NOMO-1 treated with DMSO at 0.1 percent for 48 hours (cell line): Measurements from ENCODE around the gene CLEC3B.
A peak's percentile ranks its signal among the peaks of the same experiment; 100 is the strongest.
"Not testable (repeated sequence)": the region's sequence is repeated elsewhere in the genome, so short reads cannot be mapped to it uniquely, and the experiment has no call there.

Source experiments
- DNase-seq: peaks from one replicate; lab custom pipeline; 2025; ENCODE audit not compliant: unreplicated experiment; lab: John Stamatoyannopoulos, UW

Gene CLEC3B

DNA sequence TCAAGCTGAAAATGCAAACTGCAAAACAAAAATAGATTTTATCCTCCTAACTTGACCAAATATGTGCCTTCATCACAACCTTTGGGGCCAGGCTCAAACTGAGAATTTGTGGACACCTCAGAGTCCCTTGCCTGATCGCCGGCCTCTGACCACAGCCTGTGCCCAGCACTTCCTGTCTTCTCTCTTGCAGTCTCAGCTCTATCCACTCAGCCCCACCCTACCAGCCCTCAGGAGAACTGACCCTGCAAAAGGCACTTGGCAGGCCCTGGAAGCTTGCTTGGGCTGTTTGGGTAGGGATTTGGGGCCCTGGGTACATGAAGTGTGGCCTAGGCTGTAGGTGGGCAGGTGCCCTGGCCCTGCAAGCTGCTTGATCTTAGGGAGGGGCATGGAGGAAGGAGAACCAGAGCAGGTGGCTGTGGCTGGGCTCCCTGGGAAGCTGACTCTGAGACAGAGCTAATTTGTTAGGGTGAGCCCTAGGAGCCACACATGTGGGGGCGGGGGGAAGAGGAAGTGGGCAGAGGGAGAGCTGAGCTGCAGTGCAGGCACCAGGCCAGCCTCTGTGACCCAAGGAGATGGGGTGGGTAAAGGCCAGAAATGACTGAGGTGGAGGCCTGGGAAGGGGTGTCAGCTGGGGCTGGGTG lies 8.6 kb downstream of the CLEC3B start:
- peak; percentile 79 for DNase-seq

DNA sequence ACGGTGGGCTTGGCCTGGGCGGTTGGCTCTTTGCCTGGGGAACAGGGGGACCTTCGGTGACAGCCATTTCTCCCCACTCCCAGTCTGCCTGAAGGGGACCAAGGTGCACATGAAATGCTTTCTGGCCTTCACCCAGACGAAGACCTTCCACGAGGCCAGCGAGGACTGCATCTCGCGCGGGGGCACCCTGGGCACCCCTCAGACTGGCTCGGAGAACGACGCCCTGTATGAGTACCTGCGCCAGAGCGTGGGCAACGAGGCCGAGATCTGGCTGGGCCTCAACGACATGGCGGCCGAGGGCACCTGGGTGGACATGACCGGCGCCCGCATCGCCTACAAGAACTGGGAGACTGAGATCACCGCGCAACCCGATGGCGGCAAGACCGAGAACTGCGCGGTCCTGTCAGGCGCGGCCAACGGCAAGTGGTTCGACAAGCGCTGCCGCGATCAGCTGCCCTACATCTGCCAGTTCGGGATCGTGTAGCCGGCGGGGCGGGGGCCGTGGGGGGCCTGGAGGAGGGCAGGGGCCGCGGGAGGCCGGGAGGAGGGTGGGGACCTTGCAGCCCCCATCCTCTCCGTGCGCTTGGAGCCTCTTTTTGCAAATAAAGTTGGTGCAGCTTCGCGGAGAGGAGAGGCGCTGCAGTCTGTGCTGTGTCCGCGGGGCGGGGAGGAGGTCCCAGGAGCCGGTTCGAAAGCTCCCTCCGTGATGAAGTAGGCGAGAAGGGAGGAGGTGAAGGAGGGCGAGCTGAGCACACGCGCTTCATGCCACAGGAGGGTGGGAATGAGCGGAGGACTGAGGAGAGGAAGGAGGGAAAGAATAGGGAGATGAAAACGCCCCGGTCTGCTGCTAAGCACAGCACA lies 9.6 kb downstream of the CLEC3B start:
- peak; percentile 8 for DNase-seq

DNA sequence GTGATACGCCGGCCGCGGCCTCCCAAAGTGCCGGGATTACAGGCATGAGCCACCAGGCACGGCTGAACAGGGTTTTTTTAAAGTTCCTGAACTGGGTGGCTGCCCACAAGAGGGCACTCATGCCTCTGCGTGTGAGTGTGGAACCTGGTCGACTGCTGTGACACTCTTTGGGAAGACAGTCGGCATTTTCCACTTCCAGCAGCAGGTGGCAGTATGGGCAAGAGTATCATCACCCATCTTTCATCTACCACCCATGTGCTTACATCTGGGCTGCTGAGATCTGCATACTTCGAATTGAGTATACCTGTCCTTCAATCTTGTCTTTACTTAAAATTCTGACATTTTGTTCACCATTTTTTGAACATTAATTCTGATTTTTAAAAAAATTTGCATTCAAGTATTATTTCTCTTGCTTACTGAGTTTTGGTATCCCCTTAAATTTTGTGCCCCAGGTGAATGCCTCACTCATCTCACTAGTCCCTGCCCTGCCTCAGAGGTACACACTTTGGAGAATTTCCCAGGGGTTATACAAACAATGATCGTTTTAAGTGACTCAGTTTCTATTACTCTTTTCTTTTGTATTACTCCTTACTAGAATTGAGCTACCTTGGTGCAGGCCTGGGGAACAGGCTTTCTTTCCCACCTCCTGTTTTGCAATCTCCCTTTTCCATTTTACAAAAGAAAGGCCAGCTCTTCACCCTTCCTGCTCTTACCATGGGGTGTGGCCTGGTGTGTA lies 11.8 kb downstream of the CLEC3B start:
- DNase-seq: peak; percentile 93

DNA sequence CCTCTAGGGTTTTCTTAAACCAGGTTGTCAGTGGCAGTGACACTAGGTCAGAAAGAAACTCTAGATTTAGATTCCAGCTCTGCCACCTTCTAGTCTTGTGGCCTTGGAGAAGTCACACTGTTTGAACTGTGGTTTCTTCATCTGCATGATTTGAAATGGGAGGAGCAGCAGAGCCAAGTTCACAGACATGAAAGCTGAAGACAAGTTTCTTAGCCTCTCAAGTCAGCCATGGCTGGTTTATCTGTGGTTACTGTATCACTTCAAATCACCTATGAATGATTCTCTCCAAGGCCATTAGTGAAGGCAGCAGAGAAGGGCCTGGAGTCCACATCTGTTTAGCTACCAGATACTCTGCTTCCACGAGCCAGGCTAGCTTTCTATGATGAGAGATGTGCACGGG lies 15.6 kb downstream of the CLEC3B start:
- no peak for DNase-seq

DNA sequence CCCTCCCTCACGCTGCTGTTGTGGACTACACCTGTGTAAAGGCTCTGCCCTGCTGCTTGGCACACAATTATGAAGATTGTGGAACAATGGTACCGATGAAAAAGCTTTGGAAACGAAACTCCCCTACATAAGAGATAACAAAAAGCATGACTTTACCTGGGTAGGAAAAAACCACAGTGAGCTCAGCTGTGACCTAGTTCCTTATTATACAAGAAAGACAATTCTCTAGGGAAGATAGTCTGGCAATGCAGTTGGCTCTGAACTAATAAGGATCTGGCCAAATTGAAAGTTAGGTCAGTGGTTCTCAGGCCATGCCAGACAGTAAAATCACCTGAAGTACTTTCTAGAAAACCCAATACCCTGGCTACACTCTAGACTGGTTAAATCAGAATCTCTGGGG lies 16.1 kb downstream of the CLEC3B start:
- DNase-seq: no peak

DNA sequence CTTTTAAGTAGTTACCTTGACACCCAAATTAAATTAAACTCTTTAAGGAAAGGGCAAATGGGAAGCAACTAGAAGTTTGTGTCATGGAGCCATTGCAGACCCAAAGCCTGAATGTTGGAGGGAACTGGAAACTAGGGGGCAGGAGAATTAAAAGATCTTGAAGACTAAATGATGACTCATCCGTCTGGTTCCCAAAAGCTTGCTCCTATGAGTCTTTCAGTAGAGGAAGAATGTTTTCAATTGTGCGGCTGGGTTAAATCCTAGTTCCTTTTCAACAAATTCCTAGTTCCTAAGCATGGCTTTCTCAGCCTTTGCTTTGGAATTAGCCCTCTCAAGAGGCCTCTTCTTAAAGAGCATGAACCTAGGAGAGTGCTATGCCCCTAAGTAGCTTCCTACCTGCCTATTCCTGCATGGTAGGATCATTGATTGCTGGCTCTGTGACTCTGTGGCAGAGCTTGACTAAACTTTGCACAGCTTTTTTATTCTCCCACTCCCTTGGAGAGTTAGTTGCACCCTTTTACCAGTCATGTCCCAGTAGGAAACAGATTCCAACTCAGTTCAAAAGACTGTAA lies 17.7 kb downstream of the CLEC3B start:
- peak; percentile 10 for DNase-seq

DNA sequence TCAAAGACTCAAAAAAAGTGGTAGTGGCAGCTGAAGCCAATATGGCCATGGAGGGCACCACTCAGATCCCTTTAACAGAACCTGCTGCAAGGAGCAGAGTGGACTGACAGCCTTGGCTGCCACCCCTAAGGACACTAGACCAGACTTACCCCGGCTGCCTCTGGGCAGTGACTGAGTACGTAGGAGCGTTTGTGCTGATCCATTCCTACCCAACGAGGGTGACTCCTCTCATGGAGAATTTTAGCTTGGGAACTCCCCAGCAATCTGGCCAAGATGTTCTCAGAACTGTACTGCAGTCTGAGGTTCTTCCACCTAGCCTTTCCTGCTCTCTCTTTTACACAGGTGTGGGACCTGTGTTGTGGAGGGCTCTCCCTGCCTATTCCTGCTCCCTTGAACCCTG lies 22.1 kb downstream of the CLEC3B start:
- no peak for DNase-seq

DNA sequence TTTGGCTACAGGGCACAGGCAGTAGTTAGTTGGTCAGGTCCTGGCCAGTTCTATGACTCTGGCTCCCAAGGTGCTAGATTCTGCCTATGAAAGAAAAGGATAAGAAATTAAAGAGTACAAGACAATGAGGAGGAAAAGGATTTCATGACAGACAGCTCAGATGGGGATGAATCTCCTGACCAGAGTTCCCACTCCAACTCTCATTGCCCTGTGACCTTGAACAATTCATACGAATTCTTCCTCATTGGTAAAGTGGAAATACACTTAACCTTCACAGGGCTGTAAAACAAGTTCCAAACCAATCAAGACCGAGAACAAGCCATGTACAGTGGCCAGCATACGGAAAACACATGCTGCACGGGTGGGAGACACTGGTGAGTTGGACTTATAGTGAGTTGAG lies 23.7 kb downstream of the CLEC3B start:
- no peak for DNase-seq

DNA sequence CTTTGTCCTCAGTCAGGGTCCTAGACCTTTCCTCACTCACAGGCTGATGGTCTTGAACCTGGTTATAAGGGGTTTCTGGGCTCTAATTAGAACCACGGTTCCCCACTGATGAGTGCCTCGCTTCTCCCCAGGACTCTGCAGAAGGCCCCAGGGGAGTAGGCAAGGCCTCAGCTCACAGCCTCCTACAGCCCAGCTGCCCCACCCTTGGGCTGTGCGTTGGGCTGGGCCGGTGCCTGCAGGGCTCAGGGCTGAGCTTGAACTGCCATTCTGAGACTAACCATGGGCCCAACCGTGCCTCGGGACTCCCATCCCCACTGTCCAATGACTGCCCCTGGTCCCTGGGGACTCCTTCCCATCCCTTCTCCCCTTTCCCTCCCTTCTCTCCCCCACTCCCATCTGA lies 25.6 kb downstream of the CLEC3B start:
- no peak for DNase-seq

DNA sequence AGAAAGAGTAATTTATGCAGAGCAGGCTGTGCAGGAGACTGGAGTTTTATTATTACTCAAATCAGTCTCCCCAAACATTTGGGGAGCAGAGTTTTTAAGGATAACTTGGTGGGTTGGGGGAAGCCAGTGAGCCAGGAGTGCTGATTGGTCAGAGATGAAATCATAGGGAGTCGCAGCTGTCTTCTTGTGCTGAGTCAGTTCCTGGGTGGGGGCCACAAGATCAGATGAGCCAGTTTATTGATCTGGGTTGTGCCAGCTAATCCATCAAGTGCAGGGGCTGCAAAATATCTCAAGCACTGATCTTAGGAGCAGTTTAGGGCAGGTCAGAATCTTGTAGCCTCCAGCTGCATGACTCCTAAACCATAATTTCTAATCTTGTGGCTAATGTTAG lies 27.7 kb downstream of the CLEC3B start:
- DNase-seq: not testable (repeated sequence)

DNA sequence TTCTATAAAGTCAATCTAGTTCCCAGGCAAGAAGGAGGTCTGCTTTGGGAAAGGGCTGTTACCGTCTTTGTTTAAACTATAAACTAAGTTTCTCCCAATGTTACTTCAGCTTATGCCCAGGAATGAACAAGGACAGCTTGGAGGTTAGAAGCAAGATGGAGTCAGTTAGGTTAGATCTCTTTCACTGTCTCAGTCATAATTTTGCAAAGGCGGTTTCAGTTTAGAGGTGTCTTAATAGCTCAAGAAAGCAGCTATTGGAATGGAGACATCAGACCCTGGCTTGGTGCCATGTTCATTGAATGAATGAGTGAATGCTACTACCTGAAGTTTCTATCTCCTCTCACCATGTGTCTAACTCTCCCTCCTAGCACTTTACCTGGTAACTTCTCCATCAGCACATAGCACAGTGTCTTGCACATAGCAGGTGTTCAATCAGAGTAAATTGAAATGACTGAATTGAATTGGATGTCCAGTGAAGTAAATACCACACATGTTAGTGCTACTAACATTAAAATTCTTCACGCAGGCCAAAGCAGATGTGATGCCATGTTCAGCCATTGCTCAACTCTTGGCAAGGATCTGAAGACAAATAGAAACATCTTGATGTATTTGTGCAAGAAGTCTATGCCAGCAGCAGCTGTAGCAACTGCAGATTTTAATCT lies 28.2 kb downstream of the CLEC3B start:
- peak; percentile 45 for DNase-seq

DNA sequence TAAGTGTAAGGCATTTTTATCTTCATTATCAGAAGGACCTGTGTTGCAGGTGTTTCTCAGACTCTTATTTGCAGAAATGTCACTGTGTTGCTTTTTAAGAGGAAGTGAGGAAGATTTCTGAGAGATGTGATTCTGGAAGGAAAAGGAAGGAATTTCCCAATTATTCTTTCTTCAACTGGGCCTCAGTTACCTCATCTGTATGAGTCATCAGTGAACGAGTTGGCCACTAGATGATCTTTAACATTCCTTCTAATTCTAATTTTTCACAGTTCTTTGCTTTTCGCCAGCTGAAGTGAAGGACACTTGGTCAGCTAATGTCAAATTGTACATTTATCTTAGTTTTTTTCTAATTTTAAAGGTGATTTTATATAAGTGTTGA lies 28.9 kb downstream of the CLEC3B start:
- DNase-seq: peak; percentile 59

DNA sequence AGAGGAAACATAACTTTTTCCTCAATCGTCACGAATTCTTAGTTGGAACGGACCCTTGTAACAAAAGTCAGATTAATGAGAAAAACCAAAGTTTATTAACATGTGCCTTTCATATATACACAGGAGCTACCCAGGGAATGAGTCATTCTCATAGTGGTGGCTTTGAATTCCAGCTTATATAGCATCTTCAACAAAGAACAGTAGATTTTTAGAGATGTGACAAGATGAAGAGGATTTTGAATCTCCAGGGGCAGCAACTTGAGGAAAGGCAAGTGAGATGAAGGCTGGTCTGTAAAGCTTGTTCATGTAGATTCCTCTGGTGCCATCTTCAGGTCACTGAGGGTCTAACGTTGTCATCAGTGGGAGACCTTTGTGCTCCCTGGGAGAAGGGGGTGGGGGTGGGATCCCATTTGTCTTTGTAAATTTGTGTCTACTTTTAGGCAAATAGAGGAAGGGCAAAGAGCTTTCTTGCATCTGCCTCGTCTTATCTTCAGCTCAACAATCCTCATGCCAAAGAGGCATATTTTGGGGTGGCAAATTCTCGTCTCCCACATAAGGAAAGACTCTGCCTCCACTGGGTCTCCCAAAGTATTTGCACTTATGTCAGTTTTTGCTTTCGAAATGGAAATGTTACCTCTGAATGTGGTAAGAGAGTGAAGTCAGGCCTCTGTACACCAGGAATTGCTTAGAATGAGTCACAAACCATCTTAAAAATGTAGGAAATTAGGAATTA lies 29.5 kb downstream of the CLEC3B start:
- DNase-seq: peak; percentile 29

DNA sequence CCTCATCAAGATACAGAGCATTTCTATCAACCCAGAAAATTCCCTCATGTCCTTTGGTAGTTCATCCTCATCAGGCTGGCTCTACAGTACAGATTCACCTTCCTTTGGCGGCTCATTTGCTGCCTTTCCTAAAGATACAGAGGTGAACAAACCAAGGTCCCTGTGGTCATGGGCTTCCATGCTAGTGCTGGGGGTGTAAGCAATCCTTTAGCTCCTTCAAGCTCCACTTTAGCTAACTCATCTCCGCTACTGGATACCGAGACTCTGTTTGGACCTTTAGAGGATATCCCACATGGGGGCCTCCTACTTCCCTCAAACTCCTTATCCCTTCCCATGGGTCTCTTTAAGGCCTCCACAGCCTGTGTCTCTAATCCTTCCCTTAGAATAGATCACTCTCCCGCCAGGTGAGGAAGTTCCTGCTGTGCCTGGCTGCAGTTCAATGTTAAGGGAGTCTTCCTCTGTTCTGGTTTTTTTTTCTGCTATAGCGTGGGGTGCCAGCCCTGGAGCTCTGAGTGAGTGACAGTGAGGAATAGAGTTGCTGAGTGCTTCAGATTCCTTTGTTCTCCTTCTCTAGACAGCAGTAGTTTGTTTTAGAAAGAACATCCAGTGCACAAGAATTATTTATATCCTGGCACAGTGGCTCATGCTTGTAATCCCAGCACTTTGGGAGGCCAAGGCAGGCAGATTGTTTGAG lies 30.7 kb downstream of the CLEC3B start:
- no peak for DNase-seq

DNA sequence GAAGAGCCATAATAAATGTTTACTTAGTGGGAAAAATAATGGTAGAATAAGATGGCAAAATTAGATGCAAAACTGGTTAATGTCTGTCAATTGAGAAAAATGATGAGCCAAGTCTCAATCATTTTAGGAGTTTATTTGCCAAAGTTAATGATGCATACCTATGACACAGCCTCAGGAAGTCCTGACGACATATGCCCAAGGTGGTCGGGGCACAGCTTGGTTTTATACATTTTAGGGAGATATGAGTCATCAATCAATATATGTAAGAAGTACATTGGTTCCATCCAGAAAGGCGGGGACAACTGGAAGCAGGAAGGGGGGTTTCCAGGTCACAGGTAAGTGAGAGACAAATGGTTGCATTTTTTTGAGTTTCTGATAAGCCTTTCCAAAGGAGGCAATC lies 31.5 kb downstream of the CLEC3B start:
- no peak for DNase-seq

DNA sequence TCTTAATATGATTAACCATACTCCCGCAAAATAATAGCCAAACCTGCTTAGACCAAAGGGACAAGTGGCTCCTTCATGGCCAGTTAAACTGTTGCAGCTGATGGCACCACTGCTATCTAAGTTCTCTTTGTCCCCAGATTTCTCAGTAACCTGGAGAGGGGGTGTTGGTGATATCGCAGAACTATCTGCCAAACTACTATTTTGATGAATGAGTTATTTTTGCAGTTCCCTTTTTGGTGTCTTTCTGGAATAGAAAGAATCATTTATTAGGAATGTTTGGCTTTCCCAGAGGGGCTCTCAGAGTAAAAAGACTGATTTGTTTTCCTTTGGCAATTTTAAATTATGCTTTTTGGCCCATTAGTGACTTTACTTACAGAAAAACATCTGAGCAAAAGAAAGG lies 33.0 kb downstream of the CLEC3B start:
- DNase-seq: no peak

DNA sequence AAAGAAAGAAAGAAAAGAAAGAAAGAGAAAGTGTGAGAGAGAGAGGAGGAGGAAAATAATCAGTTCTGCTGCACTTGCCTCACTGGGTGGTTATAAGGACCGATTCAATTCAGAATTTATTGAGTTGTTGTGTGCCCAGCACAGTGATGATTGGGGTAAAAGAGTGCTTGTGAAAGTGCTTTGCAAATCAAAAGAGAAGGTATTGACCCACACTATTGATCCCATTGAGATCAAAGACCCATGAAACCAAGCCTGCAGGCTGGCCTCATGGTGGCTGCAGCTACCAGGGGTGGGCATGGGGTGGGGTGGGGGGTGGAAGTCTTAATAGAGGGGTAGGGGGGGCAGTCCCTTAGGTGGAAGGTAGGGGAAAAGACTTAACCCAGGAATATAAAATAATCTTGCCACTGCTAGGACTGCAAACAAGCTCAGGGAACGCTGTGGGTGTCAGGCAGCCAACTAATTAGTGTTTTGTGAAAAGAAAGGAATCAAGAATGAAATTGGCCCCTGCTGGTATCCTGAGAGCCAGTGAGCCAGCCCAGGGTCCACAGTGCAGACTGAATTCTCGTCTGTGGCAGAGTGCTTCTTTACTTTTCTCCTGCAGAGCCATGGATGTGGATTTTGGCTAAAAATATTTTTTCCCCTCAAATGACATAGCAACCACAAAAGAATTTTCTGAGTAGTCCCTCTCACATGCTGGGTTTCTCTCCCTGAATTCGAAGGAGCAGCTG lies 34.2 kb downstream of the CLEC3B start:
- DNase-seq: no peak

DNA sequence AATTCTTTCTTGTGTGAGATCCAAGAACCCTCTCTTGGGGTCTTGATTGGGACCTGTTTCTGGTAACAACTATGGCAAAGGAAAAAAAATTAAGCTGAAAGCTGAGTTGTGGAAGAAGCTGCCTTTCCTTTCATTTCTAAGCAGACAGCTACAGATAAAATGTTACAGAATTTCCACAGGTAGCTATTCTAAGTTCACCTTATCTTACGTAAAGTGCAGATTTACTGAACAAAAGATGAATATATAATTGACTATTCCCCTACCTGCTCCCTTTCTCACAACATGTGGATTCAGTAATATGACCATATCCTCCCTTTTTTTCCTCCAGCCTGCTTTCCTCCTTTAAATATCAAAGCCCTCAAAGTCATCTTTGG lies 36.6 kb downstream of the CLEC3B start:
- no peak for DNase-seq
